RCC 7860 (cell line): ENCODE results near the gene TRIP6.
A peak's percentile ranks its signal among the peaks of the same experiment; 100 is the strongest.
"Not testable (repeated sequence)": the region's sequence is repeated elsewhere in the genome, so short reads cannot be mapped to it uniquely, and the experiment has no call there.

Experiments
- DNase-seq: peaks from one replicate; pipeline ENCODE4 v3.0.0-alpha.2; 2015; ENCODE audit warnings: low spot score
- FAIRE-seq: peaks from 2 replicates; lab custom pipeline; 2012; peaks lifted over from hg19 to GRCh38; lab: Jason Lieb, UNC

TRIP6 gene

DNA sequence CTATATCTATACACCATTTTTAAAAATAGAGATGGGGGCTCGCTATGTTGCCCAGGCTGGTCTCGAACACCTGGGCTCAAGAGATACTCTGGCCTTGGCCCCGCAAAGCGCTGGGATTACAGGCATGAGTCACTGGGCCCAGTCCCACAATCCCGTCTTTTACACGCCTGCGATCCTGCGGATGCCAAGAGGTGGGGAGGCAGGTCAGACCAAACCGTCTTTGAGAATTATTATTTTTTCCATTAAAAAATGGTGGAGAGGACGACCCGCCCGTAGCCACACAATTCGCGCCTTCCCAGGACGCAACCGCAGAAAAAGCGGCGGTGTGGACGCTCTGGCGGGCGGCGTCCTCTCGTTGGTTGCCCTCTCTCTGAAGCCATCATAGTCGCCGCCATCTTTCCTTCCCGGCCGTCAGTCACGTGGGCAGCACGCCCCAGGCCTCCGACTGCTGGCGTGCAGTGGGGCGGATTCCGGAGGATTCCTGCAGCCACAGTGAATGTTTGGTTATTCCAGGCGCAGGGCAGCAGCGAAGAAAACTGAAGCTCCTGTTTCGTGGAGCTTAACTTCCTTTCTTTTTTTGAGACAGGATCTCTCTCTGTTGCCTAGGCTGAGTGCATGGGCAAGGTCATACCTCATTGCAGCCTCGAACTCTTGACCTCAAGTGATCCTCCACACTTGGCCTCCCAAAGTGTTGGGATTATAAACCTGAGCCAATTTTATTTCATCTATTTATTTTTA, 29.9 kb upstream of the TRIP6 start:
- DNase-seq (no peak), FAIRE-seq (no peak)

DNA sequence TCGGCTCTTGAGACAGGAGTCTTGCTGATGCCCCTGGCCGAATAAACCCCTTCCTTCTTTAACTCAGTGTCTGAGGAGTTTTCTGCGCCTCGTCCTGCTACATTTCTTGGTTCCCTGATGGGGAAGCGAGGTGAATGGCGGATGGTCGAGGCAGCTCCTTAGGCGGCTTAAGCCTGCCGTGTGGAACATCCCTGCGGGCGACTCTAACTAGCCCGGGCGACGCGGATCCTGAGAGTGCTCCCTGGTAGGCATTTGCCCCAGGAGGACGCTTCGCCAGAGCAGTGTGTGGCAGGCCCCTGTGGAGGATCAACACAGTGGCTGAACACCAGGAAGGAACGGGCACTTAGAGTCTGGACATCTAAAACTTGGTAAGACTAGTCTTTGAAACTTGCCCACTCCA, 27.8 kb upstream of the TRIP6 start:
- FAIRE-seq, result no peak
- DNase-seq, result no peak

DNA sequence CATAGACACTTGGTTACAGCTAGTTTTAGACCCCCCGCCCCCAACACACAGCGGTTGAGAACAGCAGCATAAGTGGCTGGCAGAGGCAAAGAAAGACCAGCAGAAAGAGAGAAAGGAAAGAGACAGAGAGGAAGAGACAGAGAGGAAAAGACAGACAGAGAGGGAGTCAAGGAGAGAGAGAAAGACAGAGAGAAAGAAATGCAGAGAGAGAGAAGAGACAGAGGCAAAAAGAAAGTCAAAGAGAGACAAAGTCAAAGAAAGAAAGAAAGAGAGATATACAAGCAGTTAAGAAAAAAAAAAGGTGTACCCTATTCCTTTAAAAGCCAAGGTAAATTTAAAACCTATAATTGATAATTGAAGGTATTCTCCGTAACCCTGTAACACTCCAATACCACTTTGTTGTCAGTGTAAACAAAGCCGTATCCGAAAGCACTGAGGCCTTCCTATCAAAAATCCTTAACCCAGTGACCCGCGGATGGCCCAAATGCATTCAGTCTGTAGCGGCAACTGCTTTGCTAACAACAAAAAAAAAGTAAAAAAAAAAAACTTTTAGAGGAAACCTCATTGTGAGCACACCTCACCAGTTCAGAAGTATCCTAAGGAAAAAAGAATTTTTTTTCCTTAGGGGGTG, 26.6 kb upstream of the TRIP6 start:
- no peak for FAIRE-seq
- DNase-seq, result no peak

DNA sequence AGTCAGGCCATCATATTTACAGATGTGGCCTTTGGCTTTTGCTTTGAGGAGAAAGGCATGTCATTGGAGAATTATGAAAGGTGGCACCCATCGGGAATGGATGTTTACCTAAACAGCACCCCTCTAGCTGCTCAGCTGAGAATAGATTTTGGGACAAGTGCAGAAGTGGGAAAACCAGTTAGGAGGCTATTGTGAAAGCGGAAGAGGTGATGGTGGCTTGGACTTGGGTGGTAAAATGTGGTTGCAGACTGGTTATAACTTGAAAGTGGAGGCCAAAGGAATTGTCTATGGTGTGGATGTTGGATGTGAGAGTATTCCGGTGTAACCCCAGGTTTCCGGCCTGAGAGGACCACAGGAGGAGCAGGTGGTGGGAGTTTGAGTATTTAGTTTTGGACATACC, 19.8 kb upstream of the TRIP6 start:
- no peak for FAIRE-seq
- DNase-seq, result no peak

DNA sequence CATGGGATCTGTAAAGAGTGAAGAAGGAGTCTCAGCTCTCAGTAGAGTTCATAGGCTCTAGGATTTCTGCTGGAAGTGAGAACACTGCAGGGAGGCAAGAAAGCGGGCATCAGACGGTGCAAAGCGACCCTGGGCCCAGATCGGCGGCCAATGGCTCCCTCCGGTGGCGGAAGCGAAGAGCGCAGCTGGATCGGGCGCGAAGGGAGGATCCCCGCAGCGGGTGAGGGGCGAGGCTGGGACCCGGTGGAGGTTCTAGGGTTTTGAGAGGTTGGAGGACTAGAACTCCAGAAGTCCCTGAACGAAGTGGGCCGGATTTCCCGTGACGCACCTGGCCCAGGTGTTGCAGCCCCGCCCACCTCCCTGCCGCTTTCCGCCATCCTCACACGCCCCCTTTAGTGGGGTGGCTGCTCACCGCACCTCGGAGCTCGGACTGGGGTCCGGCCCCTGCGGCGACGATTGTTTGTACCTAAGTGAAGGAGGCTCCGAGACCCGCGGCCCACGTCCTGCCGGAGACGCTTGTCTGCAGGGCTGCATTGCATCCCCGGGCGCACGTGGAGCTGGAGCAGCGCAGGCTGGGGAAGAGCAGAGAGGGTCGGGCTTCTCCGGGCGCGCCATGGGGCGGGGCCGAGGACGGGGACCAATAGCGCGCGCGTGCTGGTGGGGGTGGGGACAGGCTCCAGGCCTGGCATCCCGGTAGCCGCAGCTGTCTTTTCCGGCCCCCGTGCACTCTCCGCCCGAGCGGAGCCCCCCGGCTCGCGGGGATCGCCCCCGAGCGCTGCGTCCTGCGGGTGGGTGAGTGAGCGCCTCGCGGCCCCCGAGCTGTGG, 14.9 kb upstream of the TRIP6 start, which contains the start of gene SLC12A9:
SLC12A9 (plus strand) TSS at position 666 of the 825 bp plus-strand sequence. CDS start 1,485 bp downstream, outside the sequence.
- peak; percentile 14 for FAIRE-seq
- peak; percentile 78 for DNase-seq

DNA sequence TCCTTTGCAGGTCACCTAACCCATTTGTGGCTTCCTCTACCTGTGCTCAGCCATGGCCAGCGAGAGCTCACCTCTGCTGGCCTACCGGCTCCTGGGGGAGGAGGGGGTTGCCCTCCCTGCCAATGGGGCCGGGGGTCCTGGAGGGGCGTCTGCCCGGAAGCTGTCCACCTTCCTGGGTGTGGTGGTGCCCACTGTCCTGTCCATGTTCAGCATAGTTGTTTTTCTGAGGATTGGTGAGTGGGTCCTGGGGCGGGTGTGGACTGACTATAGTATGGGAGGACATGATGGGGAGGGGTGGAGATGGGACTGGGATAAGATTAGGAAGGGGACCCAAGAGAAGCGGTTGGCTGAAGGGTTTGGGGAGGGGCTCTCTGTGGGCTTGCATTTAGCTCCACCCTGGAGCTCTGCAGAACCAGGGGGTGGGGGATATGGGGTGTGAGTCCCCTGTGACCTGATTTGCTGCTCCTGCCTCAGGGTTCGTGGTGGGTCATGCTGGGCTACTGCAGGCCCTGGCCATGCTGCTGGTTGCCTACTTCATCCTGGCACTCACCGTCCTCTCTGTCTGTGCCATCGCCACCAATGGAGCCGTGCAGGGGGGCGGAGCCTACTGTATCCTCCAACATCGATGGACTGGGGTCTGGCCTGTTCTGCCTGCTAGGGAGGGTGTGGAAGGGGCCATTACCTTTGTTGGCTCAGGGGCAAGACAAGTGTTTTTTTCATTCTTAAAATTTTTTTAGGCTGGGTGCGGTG, 12.9 kb upstream of the TRIP6 start:
- DNase-seq, result no peak
- no peak for FAIRE-seq

DNA sequence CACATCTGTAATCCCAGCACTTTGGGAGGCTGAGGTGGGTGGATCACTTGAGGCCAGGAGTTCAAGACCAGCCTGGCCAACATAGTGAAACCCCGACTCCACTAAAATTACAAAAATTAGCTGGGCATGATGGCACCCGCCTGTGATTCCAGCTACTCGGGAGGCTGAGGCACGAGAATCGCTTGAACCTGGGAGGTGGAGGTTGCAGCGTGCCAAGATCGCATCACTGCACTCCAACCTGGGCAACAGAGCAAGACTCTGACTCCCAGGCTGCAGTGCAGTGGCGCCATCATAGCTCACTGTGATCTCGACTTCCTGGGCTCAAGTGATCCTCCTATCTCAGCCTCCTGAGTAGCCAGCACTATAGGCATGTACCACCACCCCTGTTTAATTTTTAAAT, 12.3 kb upstream of the TRIP6 start:
- not testable (repeated sequence) for FAIRE-seq

DNA sequence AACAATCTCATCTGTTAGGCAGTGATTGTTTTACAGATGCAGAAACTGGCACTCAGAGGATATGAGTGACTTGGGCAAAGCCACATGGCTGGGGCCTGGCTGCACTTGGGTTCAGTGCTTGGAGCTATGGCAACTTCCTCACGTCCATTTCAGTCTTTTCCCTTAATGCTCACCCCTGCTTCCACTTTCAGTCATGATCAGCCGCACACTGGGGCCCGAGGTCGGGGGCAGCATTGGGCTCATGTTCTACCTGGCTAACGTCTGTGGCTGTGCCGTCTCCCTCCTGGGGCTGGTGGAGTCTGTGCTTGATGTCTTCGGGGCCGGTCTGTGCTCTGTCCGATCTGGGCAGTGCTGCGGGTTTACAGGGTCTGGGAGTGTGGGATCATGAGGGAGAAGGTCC, 11.7 kb upstream of the TRIP6 start:
- no peak for DNase-seq
- FAIRE-seq, result no peak

More for the DNA sequence above, 12.3 kb upstream of the TRIP6 start:
- not testable (repeated sequence) for DNase-seq

DNA sequence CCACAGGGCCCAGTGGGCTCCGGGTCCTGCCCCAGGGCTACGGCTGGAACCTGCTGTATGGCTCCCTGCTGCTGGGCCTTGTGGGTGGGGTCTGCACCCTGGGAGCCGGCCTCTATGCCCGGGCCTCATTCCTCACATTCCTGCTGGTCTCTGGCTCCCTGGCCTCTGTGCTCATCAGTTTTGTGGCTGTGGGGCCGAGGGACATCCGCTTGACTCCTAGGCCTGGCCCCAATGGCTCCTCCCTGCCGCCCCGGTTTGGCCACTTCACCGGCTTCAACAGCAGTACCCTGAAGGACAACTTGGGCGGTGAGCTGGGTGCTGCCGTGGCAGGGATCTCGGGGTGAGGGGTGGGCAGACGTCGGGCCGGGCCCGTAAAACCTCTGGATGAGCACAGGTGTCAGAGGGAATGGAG, 10.3 kb upstream of the TRIP6 start:
- DNase-seq (no peak), FAIRE-seq (no peak)

DNA sequence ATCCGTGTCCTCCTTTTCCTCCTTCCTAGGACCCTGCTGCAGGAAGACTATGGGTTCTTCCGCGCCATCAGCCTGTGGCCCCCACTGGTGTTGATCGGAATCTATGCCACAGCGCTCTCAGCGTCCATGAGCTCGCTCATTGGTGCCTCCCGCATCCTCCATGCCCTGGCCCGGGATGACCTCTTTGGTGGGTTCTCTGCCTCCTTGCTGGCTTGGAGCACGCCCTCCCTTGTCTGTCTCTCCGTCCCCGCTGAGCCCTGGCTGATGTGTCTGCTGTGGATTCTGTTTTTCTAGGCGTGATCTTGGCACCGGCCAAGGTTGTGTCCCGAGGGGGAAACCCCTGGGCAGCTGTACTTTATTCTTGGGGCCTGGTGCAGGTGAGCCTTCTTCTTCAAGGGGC, 7.3 kb upstream of the TRIP6 start:
- DNase-seq (no peak), FAIRE-seq (no peak)

DNA sequence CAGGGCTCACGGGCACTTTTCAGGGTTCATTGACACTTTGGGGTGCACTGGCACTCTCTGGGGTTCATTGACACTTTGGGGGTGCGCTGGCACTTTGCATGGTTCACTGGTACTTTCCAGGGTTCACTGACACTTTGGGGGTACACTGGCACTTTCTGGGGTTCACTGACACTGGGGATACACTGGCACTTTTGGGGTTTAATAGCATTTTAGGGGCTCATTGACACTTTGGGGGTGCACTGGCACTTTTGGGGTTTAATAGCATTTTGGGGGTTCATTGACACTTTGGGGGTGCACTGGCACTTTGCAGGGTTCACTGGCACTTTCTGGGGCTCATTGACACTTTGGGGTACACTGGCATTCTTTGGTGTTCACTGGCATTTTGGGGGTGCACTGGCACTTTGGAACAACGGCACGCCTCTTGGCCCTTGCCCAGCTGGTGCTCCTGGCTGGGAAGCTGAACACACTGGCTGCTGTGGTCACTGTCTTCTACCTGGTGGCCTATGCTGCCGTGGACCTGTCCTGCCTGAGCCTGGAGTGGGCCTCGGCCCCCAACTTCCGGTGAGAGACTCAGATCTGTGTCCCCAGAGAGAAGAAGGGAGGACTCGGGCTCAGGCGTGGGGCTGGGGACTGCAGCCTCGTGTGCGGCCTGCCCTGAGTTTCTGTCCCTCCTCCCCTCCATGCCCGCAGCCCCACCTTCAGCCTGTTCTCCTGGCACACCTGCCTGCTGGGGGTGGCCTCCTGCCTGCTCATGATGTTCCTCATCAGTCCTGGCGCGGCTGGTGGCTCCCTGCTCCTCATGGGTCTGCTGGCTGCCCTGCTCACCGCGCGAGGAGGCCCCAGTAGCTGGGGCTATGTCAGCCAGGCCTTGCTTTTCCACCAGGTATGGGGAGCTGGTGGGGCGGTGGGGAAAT, 6.2 kb upstream of the TRIP6 start:
- no peak for DNase-seq
- FAIRE-seq, result no peak

DNA sequence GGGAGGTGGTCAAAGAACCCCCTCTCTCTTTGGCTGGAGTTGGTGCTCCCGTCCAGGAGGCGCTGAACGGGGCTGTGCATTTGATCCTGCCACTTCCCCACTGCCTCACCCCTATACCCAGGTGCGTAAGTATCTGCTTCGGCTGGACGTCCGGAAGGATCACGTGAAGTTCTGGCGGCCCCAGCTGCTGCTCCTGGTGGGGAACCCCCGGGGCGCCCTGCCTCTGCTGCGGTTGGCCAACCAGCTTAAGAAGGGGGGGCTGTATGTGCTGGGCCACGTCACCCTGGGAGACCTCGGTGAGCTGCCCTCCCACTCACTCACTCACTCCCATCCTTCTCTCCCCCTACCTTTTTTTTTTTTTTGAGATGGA, 5.6 kb upstream of the TRIP6 start:
- no peak for FAIRE-seq
- no peak for DNase-seq

DNA sequence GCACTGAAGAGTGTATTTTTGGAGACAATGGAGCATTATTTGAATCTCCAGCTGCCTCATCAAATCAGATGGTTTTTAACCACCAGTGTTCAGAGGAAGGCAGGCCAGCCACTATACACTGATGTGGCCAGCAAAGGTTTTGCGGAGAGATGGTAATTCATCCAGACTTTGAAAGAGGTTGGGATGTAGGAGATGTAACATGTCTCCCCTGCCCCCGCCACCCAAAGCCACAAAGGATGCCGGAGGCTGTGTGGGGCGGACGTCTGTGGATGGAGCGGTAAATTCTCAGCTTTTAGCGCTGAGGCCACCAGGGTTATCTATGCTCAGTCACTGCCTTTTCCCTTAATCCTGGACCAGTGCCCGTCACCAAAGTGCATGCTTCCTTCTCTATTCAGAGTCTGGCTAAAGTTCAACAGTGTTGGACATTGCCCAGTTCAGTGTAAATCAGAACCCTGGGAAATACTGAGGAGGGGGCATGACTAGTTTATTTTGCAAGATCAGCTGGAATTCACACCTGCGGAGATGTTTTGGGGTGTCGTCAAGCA, 3.7 kb upstream of the TRIP6 start:
- FAIRE-seq (no peak), DNase-seq (peak; percentile 40)

DNA sequence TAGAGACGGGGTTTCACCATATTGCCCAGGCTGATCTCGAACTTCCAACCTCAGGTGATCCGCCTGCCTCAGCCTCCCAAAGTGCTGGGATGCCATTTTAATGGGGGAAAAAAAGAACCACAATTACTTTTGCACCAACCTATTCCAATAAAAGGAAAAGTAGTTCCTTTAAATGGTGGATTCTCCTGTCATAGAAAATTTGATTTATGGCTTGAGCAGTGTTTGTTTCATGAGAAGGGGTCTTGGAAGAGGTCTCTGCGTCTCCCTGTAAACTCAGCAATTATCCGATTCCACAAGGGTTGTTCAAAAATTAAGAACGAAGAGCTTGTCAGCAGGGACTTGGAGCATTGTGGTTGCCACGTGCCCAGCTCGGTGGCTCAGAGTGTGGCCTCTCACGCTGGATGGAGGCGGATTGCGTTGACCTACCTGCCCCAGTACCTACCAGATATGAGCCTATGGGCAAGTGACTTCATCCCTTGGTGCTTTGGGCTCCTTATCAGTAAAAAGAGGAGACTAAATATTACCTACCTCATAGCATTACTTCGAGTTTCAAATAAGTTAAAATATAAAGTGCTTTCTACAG, 2.8 kb upstream of the TRIP6 start:
- no peak for DNase-seq
- no peak for FAIRE-seq

DNA sequence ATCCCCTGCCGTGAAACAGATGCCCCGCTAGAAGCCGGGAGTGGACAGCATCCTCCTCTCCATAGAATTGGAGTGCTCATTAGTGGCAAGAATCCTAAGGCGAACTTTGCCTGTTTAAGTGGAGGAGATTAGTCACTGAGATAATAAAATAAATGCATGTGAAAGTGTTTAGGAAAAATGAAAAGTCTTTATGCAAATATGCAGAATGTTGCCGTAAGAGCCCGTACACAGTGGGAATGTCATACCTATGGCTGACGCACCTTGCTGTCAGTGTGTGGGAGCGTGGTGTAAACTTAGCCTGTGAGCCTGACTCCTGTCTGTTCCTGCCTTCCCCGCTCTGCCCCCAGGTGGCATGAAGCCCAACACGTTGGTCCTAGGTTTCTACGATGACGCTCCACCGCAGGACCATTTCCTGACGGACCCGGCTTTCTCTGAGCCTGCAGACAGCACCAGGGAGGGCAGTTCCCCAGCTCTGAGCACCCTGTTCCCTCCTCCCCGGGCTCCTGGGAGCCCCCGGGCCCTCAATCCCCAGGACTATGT, 1.7 kb upstream of the TRIP6 start:
- FAIRE-seq, result no peak

DNA sequence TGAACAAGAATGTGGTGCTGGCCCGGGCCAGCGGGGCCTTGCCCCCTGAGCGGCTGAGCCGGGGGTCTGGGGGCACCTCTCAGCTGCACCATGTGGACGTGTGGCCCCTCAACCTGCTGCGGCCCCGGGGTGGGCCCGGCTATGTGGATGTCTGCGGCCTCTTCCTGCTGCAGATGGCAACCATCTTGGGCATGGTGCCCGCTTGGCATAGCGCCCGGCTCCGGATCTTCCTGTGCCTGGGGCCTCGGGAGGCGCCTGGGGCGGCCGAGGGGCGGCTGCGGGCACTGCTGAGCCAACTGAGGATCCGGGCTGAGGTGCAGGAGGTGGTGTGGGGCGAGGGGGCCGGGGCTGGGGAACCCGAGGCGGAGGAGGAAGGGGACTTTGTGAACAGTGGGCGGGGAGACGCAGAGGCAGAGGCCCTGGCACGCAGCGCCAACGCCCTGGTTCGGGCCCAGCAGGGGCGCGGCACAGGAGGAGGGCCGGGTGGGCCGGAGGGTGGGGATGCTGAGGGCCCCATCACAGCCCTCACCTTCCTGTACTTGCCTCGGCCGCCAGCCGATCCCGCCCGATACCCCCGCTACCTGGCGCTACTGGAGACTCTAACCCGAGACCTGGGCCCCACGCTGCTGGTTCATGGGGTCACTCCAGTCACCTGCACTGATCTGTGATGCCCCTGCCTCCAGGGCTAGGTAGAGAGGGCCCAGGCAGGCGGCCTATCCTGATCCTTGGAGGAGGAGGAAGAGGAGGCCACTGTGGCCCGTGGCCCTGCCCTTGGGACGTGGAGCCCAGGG, 1.1 kb upstream of the TRIP6 start:
- peak; percentile 43 for DNase-seq
- no peak for FAIRE-seq

More for the DNA sequence above, 1.7 kb upstream of the TRIP6 start:
- peak; percentile 48 for DNase-seq

DNA sequence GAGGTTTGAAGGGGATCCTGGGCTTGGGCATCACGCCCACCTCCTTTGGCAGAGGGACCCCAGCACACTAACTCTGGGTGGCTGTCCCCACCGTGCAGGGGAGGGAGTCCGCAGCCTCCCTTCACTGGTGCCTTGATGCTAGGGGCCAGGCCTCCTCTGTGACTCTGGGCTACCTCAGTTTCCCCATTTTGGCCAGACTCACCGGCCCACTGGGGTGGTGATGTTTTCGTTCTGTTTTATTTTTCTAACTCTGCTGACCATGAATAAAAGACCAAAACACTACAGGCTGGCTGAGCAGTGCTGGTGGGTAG, 503 bp upstream of the TRIP6 start:
- no peak for FAIRE-seq
- DNase-seq, result no peak

DNA sequence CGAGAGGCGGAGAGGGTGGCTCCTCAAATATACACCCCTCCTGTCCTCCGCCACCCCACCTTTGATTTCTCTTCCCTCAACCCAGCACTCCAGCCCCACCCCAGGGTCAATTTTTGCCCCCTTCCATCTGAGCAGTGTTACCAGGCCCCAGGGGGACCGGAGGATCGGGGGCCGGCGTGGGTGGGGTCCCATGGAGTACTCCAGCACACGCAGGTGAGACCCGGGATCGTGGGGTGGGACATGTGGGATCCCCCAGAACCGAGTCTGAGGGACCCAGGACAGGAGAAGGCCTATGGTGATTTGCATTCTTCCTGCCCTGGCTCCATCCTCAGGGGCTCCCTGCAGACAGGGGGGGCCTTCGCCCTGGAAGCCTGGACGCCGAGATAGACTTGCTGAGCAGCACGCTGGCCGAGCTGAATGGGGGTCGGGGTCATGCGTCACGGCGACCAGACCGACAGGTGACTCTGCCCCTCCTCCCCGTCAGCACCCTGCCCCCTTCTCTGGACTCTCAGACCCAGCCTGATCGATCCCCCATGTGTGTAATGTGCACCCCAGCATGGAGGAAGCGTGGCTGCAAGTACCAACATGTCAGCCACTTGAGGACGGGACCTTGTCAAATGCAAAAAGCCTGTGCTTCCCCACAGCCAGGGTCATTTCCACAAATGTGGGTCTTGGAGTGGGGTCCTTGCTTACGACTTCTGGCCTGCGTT, 744 bp downstream of the TRIP6 start:
- FAIRE-seq (no peak), DNase-seq (no peak)
